Astrocyte (in vitro differentiated cells and primary cell): ENCODE results near the gene C19orf53. TPM values are rescaled to one million over a fixed set of nuclear protein-coding genes. Genes with fewer than 3 reads are reported as not detected.

Experiments
- DNase-seq: peaks from one replicate; pipeline ENCODE4 v3.0.0-alpha.2; 2010; ENCODE audit warnings: low read depth
- FAIRE-seq: peaks from 2 replicates; lab custom pipeline; 2011; peaks lifted over from hg19 to GRCh38; lab: Jason Lieb, UNC
- H2AFZ ChIP-seq: 2 replicates; pipeline ENCODE4 v1.6.0; 2012; ENCODE audit warnings: low read depth, low read length, inconsistent platforms
- H3K27ac ChIP-seq: 2 replicates; pipeline ENCODE4 v1.5.1; 2011; ENCODE audit warnings: low read depth, low read length, inconsistent platforms
- H3K27me3 ChIP-seq: 2 replicates; pipeline ENCODE4 v1.6.0; 2011; ENCODE audit warnings: low read length, inconsistent platforms; ENCODE audit not compliant: insufficient read depth
- H3K36me3 ChIP-seq: 2 replicates; pipeline ENCODE4 v1.5.1; 2011; ENCODE audit warnings: low read length, inconsistent platforms; ENCODE audit not compliant: insufficient read depth
- H3K4me1 ChIP-seq: 2 replicates; pipeline ENCODE4 v1.5.1; 2011; ENCODE audit warnings: low read length, inconsistent platforms; ENCODE audit not compliant: insufficient read depth
- H3K4me2 ChIP-seq: 2 replicates; pipeline ENCODE4 v1.6.0; 2012; ENCODE audit warnings: low read length, inconsistent platforms
- H3K4me3 ChIP-seq: 2 replicates; pipeline ENCODE4 v1.5.1; 2011; ENCODE audit warnings: low read depth, mild to moderate bottlenecking, low read length, inconsistent platforms; ENCODE audit not compliant: insufficient read depth
- H3K79me2 ChIP-seq: 2 replicates; pipeline ENCODE4 v1.6.0; 2012; ENCODE audit warnings: mild to moderate bottlenecking, low read length, inconsistent platforms; ENCODE audit not compliant: insufficient read depth
- H3K9ac ChIP-seq: 2 replicates; pipeline ENCODE4 v1.6.0; 2012; ENCODE audit warnings: mild to moderate bottlenecking, low read length, inconsistent platforms
- H3K9me3 ChIP-seq: 2 replicates; pipeline ENCODE4 v1.5.1; 2012; ENCODE audit warnings: low read depth, mild to moderate bottlenecking, low read length, inconsistent platforms; ENCODE audit not compliant: insufficient read depth
- H4K20me1 ChIP-seq: 2 replicates; pipeline ENCODE4 v1.6.0; 2012; ENCODE audit warnings: low read length, inconsistent platforms; ENCODE audit not compliant: insufficient read depth
- H3K27ac Mint-ChIP-seq: one replicate; pipeline ENCODE4 v1.8.0; 2021; ENCODE audit warnings: mild to moderate bottlenecking, mixed read lengths; ENCODE audit not compliant: unreplicated experiment
- H3K27me3 Mint-ChIP-seq: one replicate; pipeline ENCODE4 v1.8.0; 2021; ENCODE audit warnings: low read depth, mixed read lengths; ENCODE audit not compliant: unreplicated experiment
- H3K36me3 Mint-ChIP-seq: one replicate; pipeline ENCODE4 v1.8.0; 2021; ENCODE audit warnings: low read depth, mixed read lengths; ENCODE audit not compliant: unreplicated experiment
- H3K4me1 Mint-ChIP-seq: one replicate; pipeline ENCODE4 v1.8.0; 2021; ENCODE audit warnings: low read depth, mixed read lengths; ENCODE audit not compliant: unreplicated experiment
- H3K4me3 Mint-ChIP-seq: one replicate; pipeline ENCODE4 v1.8.0; 2021; ENCODE audit warnings: mild to moderate bottlenecking, moderate library complexity, mixed read lengths; ENCODE audit not compliant: unreplicated experiment
- H3K9me3 Mint-ChIP-seq: one replicate; pipeline ENCODE4 v1.8.0; 2021; ENCODE audit warnings: mild to moderate bottlenecking, mixed read lengths; ENCODE audit not compliant: unreplicated experiment
- CTCF ChIP-seq: IDR thresholded peaks from 2 replicates; pipeline ENCODE4 v1.5.1; 2011; ENCODE audit warnings: low read depth, mild to moderate bottlenecking, inconsistent platforms, low read length, moderate library complexity; ENCODE audit not compliant: insufficient read depth
- EZH2 ChIP-seq: IDR thresholded peaks from 2 replicates; pipeline ENCODE4 v1.6.1; 2012; ENCODE audit warnings: mild to moderate bottlenecking, low read length, inconsistent platforms; ENCODE audit not compliant: insufficient read depth
- total RNA-seq: library from RNA; stranded (reverse); gene quantifications from 2 replicates; pipeline ENCODE4 v1.2.1, GENCODE V29; 2021

Gene C19orf53
- total RNA-seq, 1 donor from 2014 or later, result 138 TPM

- Histone ChIP-seq H3K4me3 (no peak overlapping the region), H3K27me3 (no peaks in the 10 kb centered on the region), H4K20me1 (no peaks in the 10 kb centered on the region), H3K4me2 (no peak overlapping the region), H3K9ac (no peak overlapping the region), H3K27ac (no peak overlapping the region), H3K36me3 (no peaks in the 10 kb centered on the region), H3K9me3 (no peaks in the 10 kb centered on the region), H3K79me2 (no peaks in the 10 kb centered on the region), H2AFZ (no peak overlapping the region), H3K4me1 (peaks cover 9% of the 10 kb centered on the region)
- no peak for DNase-seq
- H3K4me1 Mint-ChIP-seq, result no peaks in the 10 kb centered on the region
- H3K36me3 Mint-ChIP-seq, result peaks cover 11% of the 10 kb centered on the region
- H3K27ac Mint-ChIP-seq, result no peak overlapping the region
- no peak for TF ChIP-seq CTCF
- TF ChIP-seq EZH2, result no peak
- peaks cover 1% of the 10 kb centered on the region for H3K9me3 Mint-ChIP-seq
- FAIRE-seq, result no peak
- H3K27me3 Mint-ChIP-seq, result no peaks in the 10 kb centered on the region
- H3K4me3 Mint-ChIP-seq, result peak overlapping the region; percentile 36
These were observed 32.4 kb upstream of the C19orf53 start for GRCh38 chr19:13741893-13742292.

GRCh38 chr19:13742756-13743155, 31.5 kb upstream of the C19orf53 start:
- Histone ChIP-seq H3K79me2 (no peaks in the 10 kb centered on the region), H3K9me3 (no peaks in the 10 kb centered on the region), H3K36me3 (no peaks in the 10 kb centered on the region), H3K27ac (no peak overlapping the region), H3K4me2 (no peak overlapping the region), H3K4me1 (peaks cover 9% of the 10 kb centered on the region), H3K27me3 (no peaks in the 10 kb centered on the region), H2AFZ (no peak overlapping the region), H3K9ac (no peak overlapping the region), H3K4me3 (no peak overlapping the region), H4K20me1 (no peaks in the 10 kb centered on the region)
- Mint-ChIP-seq H3K4me1 (no peaks in the 10 kb centered on the region), H3K27ac (peak overlapping the region; percentile 16), H3K9me3 (peaks cover 5% of the 10 kb centered on the region), H3K27me3 (no peaks in the 10 kb centered on the region), H3K36me3 (peaks cover 11% of the 10 kb centered on the region), H3K4me3 (no peak overlapping the region)
- no peak for DNase-seq
- FAIRE-seq, result no peak
- TF ChIP-seq CTCF (no peak), EZH2 (no peak)

GRCh38 chr19:13744174-13744573, 30.1 kb upstream of the C19orf53 start:
- Mint-ChIP-seq H3K4me3 (no peak overlapping the region), H3K27ac (no peak overlapping the region), H3K36me3 (peaks cover 7% of the 10 kb centered on the region), H3K9me3 (peaks cover 5% of the 10 kb centered on the region), H3K27me3 (no peaks in the 10 kb centered on the region), H3K4me1 (no peaks in the 10 kb centered on the region)
- H3K27ac ChIP-seq, result no peak overlapping the region
- FAIRE-seq (no peak), DNase-seq (no peak)
- H3K79me2 ChIP-seq, result peaks cover 14% of the 10 kb centered on the region
- no peak overlapping the region for H3K9ac ChIP-seq
- H2AFZ ChIP-seq, result no peak overlapping the region
- TF ChIP-seq EZH2 (no peak), CTCF (no peak)
- H3K9me3 ChIP-seq, result no peaks in the 10 kb centered on the region
- no peak overlapping the region for H3K4me2 ChIP-seq
- H3K4me1 ChIP-seq, result peaks cover 14% of the 10 kb centered on the region
- no peak overlapping the region for H3K4me3 ChIP-seq
- no peaks in the 10 kb centered on the region for H4K20me1 ChIP-seq
- no peaks in the 10 kb centered on the region for H3K27me3 ChIP-seq
- no peaks in the 10 kb centered on the region for H3K36me3 ChIP-seq
